ENCODE results near the gene TEKT4.

DNA sequence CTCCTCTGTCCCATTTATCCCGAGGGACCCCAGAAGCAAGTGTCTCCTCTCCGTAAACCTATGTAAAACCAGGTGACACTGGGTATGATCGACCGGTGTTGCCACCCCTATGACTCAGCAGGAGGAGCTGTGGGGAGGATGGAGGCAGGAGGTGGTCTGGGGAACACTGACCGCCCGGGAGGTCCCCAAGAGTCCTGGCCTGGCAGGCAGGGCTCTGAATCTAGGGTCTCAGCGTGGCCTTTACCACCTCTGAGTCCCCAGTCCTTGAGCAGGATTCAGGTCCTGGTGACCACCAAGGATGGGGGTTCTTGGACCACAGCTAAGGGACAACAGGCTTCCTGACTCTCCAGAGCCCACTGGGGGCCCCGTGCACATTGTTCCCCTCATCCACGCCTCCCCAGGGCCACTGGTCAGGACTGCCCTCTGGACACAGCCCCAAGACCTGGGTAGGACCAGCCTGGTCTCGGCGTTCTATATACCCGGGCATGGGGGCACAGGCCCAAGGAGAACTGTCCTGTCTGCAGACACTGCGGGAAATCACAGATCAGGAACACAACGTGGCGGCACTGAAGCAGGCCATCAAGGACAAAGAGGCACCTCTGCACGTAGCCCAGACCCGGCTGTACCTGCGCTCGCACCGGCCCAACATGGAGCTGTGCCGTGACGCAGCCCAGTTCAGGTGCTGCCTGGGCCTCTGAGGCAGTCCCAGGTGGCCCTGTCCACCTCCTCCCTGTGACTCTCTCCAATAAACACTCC lies 4.0 kb downstream of the TEKT4 start:
- TF ChIP-seq, protein P1, sequence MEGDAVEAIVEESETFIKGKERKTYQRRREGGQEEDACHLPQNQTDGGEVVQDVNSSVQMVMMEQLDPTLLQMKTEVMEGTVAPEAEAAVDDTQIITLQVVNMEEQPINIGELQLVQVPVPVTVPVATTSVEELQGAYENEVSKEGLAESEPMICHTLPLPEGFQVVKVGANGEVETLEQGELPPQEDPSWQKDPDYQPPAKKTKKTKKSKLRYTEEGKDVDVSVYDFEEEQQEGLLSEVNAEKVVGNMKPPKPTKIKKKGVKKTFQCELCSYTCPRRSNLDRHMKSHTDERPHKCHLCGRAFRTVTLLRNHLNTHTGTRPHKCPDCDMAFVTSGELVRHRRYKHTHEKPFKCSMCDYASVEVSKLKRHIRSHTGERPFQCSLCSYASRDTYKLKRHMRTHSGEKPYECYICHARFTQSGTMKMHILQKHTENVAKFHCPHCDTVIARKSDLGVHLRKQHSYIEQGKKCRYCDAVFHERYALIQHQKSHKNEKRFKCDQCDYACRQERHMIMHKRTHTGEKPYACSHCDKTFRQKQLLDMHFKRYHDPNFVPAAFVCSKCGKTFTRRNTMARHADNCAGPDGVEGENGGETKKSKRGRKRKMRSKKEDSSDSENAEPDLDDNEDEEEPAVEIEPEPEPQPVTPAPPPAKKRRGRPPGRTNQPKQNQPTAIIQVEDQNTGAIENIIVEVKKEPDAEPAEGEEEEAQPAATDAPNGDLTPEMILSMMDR (IDR thresholded peaks at IDR 0.05; ENCODE audit: low read length): no peak
- TF ChIP-seq EZH2 (IDR thresholded peaks at IDR 0.05; ENCODE audit: borderline replicate concordance, low read length): no peak
